H1 (cell line): ENCODE measurements around the gene VWA3B. TPM values are rescaled to one million over a fixed set of nuclear protein-coding genes. Genes with fewer than 3 reads are reported as not detected.

Source experiments
- CTCF ChIA-PET: fragments of 300-600 bp; sonication (Branson Sonifier 250); formaldehyde crosslinking; loops from one replicate; lab custom pipeline; 2021; ENCODE audit not compliant: partially characterized antibody; lab: Charles Lee
- POLR2A ChIA-PET: fragments of 300-600 bp; sonication (Branson Sonifier 250); formaldehyde crosslinking; loops from one replicate; lab custom pipeline; 2021; ENCODE audit warnings: inconsistent platforms; ENCODE audit not compliant: partially characterized antibody; lab: Charles Lee
- DNase-seq, 2 experiments: peaks; one replicate each; pipeline versions ENCODE4 v3.0.0 to v3.0.0-alpha.2; 2010 to 2022; ENCODE audit warnings: low spot score in 2 of 2, low read depth in 1 of 2, mixed read lengths in 1 of 2
- FAIRE-seq: peaks from 2 replicates; lab custom pipeline; 2011; peaks lifted over from hg19 to GRCh38; lab: Jason Lieb, UNC
- H2AFZ ChIP-seq: 2 replicates; pipeline ENCODE4 v1.8.1; 2012; ENCODE audit warnings: low read length, inconsistent platforms
- H2AK5ac ChIP-seq: 2 replicates; pipeline ENCODE4 v1.6.1; 2013; ENCODE audit warnings: low read depth, low read length
- H2BK120ac ChIP-seq: replicated peaks from 2 replicates; pipeline ENCODE3; 2013; ENCODE audit warnings: low read depth, low read length, inconsistent platforms
- H2BK12ac ChIP-seq: 2 replicates; pipeline ENCODE4 v1.6.1; 2013; ENCODE audit warnings: low read depth, low read length
- H2BK15ac ChIP-seq: 2 replicates; pipeline ENCODE4 v1.6.1; 2013; ENCODE audit warnings: low read length
- H2BK20ac ChIP-seq: 2 replicates; pipeline ENCODE4 v1.6.1; 2013; ENCODE audit warnings: low read length
- H2BK5ac ChIP-seq: 2 replicates; pipeline ENCODE4 v1.6.1; 2013; ENCODE audit warnings: low read depth, low read length
- H3K14ac ChIP-seq: 2 replicates; pipeline ENCODE4 v1.6.1; 2013; ENCODE audit warnings: inconsistent platforms; ENCODE audit not compliant: insufficient read length
- H3K18ac ChIP-seq: 2 replicates; pipeline ENCODE4 v1.6.1; 2013; ENCODE audit warnings: low read length; ENCODE audit errors: extremely low read depth
- H3K23ac ChIP-seq: 2 replicates; pipeline ENCODE4 v1.6.1; 2013; ENCODE audit warnings: inconsistent platforms; ENCODE audit not compliant: insufficient read length
- H3K23me2 ChIP-seq: 2 replicates; pipeline ENCODE4 v1.6.1; 2013; ENCODE audit warnings: low read depth, low read length
- H3K27ac ChIP-seq: 2 replicates; pipeline ENCODE4 v1.6.1; 2011; ENCODE audit warnings: low read depth, low read length, inconsistent platforms
- H3K27me3 ChIP-seq, 4 experiments: replicated peaks in 1 of 4; 1 replicate in 1 of 4; 2 replicates in 3 of 4; pipeline versions ENCODE4 v1.6.1 to v1.8.1; 2011 to 2013; ENCODE audit warnings: low read length in 3 of 4, mild to moderate bottlenecking in 3 of 4, inconsistent platforms in 2 of 4, mixed read lengths in 2 of 4, moderate library complexity in 1 of 4; ENCODE audit not compliant: control insufficient read depth in 3 of 4, insufficient read depth in 3 of 4; ENCODE audit errors: extremely low read depth in 1 of 4
- H3K36me3 ChIP-seq, 4 experiments: 2 replicates each; pipeline versions ENCODE4 v1.6.1 to v1.8.1; 2011 to 2013; ENCODE audit warnings: mild to moderate bottlenecking in 4 of 4, low read length in 3 of 4, moderate library complexity in 2 of 4, control low read depth in 1 of 4, inconsistent platforms in 1 of 4; ENCODE audit not compliant: insufficient read depth in 4 of 4, control insufficient read depth in 2 of 4
- H3K4ac ChIP-seq: replicated peaks from 2 replicates; pipeline ENCODE3; 2013; ENCODE audit warnings: low read length, low read depth, mixed read lengths, inconsistent platforms; ENCODE audit not compliant: insufficient read length
- H3K4me1 ChIP-seq, 4 experiments: replicated peaks in 1 of 4; 1 replicate in 1 of 4; 2 replicates in 3 of 4; pipeline versions ENCODE4 v1.6.1 to v1.8.1; 2011 to 2013; ENCODE audit warnings: low read length in 3 of 4, inconsistent platforms in 2 of 4, mixed read lengths in 1 of 4; ENCODE audit not compliant: insufficient read depth in 4 of 4, control insufficient read depth in 3 of 4
- H3K4me2 ChIP-seq, 2 experiments: 2 replicates each; pipeline versions ENCODE4 v1.6.1 to v1.8.1; 2011 to 2013; ENCODE audit warnings: low read depth in 2 of 2, low read length in 2 of 2, control low read depth in 1 of 2, inconsistent platforms in 1 of 2, mild to moderate bottlenecking in 1 of 2; ENCODE audit not compliant: insufficient read depth in 1 of 2
- H3K4me3 ChIP-seq, 4 experiments: fragments of 200-600, 300-600 bp in 1 of 4; sonication (generic), shearing (Covaris generic), sonication (Bioruptor Twin) in 1 of 4; 2 replicates each; pipeline versions ENCODE4 v1.5.1 to v1.8.1; 2011 to 2016; ENCODE audit warnings: low read length in 4 of 4, low read depth in 3 of 4, control low read depth in 2 of 4, inconsistent platforms in 2 of 4, mild to moderate bottlenecking in 2 of 4, mixed read lengths in 1 of 4, moderate library complexity in 1 of 4; ENCODE audit not compliant: insufficient read depth in 2 of 4; ENCODE audit errors: extremely low read depth in 1 of 4
- H3K56ac ChIP-seq: replicated peaks from 2 replicates; pipeline ENCODE3; 2013; ENCODE audit warnings: low read depth, mild to moderate bottlenecking, mixed read lengths, low read length, inconsistent platforms; ENCODE audit not compliant: insufficient read length
- H3K79me1 ChIP-seq: 2 replicates; pipeline ENCODE4 v1.6.1; 2013; ENCODE audit warnings: low read depth, low read length, control low read depth
- H3K79me2 ChIP-seq, 2 experiments: 2 replicates each; pipeline versions ENCODE4 v1.6.1 to v1.8.1; 2012 to 2013; ENCODE audit warnings: low read length in 2 of 2, mild to moderate bottlenecking in 2 of 2, inconsistent platforms in 1 of 2; ENCODE audit not compliant: insufficient read depth in 2 of 2, control insufficient read depth in 1 of 2
- H3K9ac ChIP-seq, 4 experiments: replicated peaks in 1 of 4; 1 replicate in 1 of 4; 2 replicates in 3 of 4; pipeline versions ENCODE4 v1.6.1 to v1.8.1; 2011 to 2013; ENCODE audit warnings: low read depth in 3 of 4, low read length in 3 of 4, control low read depth in 2 of 4, mild to moderate bottlenecking in 2 of 4, moderate library complexity in 2 of 4, inconsistent platforms in 1 of 4; ENCODE audit errors: extremely low read depth in 1 of 4
- H3K9me3 ChIP-seq, 2 experiments: 2 replicates each; pipeline versions ENCODE4 v1.6.1 to v1.8.1; 2012 to 2013; ENCODE audit warnings: mild to moderate bottlenecking in 2 of 2, moderate library complexity in 2 of 2, control low read depth in 1 of 2, inconsistent platforms in 1 of 2, low read depth in 1 of 2, low read length in 1 of 2, mixed read lengths in 1 of 2; ENCODE audit not compliant: insufficient read depth in 2 of 2
- H4K20me1 ChIP-seq, 2 experiments: replicated peaks in 1 of 2; 2 replicates each; pipeline versions ENCODE3 to v1.8.1; 2011 to 2013; ENCODE audit warnings: inconsistent platforms in 2 of 2, low read length in 2 of 2, mild to moderate bottlenecking in 1 of 2; ENCODE audit not compliant: insufficient read depth in 2 of 2, control insufficient read depth in 1 of 2
- H4K5ac ChIP-seq: 2 replicates; pipeline ENCODE4 v1.6.1; 2013; ENCODE audit warnings: low read length, low read depth, mixed read lengths, inconsistent platforms; ENCODE audit not compliant: insufficient read length
- H4K8ac ChIP-seq: 2 replicates; pipeline ENCODE4 v1.8.0; 2013; ENCODE audit warnings: mild to moderate bottlenecking, moderate library complexity, low read length, inconsistent platforms; ENCODE audit not compliant: insufficient read depth; ENCODE audit errors: extremely low read depth
- H4K91ac ChIP-seq: replicated peaks from 2 replicates; pipeline ENCODE3; 2013; ENCODE audit warnings: low read length, mixed read lengths, inconsistent platforms; ENCODE audit not compliant: insufficient read length
- CHD2 ChIP-seq: IDR thresholded peaks from 2 replicates; pipeline ENCODE4 v1.6.1; 2012; ENCODE audit warnings: low read length, improper control_type of control experiment
- EZH2 ChIP-seq: fragments of 200-600 bp; sonication (generic); IDR thresholded peaks from 2 replicates; pipeline ENCODE4 v1.7.1; 2012; ENCODE audit warnings: low read depth, mild to moderate bottlenecking, moderate library complexity, low read length, inconsistent platforms; ENCODE audit not compliant: severe bottlenecking
- GABPA ChIP-seq: IDR thresholded peaks from 2 replicates; pipeline ENCODE4 v1.6.1; 2011; ENCODE audit warnings: mild to moderate bottlenecking, low read length, moderate library complexity, borderline replicate concordance; ENCODE audit not compliant: insufficient read depth
- JUN ChIP-seq: IDR thresholded peaks from 2 replicates; pipeline ENCODE4 v1.6.1; 2011; ENCODE audit warnings: low read depth, mild to moderate bottlenecking, improper control_type of control experiment, low read length
- KDM1A ChIP-seq: fragments of 200-600, 300-600 bp; sonication (generic); IDR thresholded peaks from 2 replicates; pipeline ENCODE4 v1.7.1; 2016; ENCODE audit warnings: mild to moderate bottlenecking, low read length, borderline replicate concordance
- RNF2 ChIP-seq: fragments of 200-900, 300-1000 bp; sonication (generic); IDR thresholded peaks from 2 replicates; pipeline ENCODE4 v1.7.1; 2016; ENCODE audit warnings: borderline replicate concordance, low read depth, mild to moderate bottlenecking, antibody characterized with exemption, low read length; ENCODE audit not compliant: poor library complexity, severe bottlenecking; ENCODE audit errors: missing control alignments
- YY1 ChIP-seq: IDR thresholded peaks from 2 replicates; pipeline ENCODE4 v1.6.1; 2011; ENCODE audit warnings: low read depth, mild to moderate bottlenecking, low read length
- ZNF274 ChIP-seq: IDR thresholded peaks from 2 replicates; pipeline ENCODE4 v1.7.0; 2012; ENCODE audit warnings: low read length, borderline replicate concordance; ENCODE audit errors: extremely low read depth
- WGBS, 2 experiments: shearing (Covaris generic) in 1 of 2; methylation state at CpG; one replicate each; pipeline versions ENCODE4 v1.1.6 to v1.1.7; 2013 to 2015; ENCODE audit warnings: low lambda C conversion rate in 2 of 2, mixed read lengths in 2 of 2, inconsistent platforms in 1 of 2, low coverage in 1 of 2, missing lambda C conversion rate in 1 of 2; ENCODE audit not compliant: insufficient replicate concordance in 2 of 2, insufficient coverage in 1 of 2, insufficient read length in 1 of 2; ENCODE audit errors: extremely low coverage in 1 of 2, missing lambda C conversion rate in 1 of 2; 5-methylcytosine and 5-hydroxymethylcytosine counted together
- polyA plus RNA-seq, 7 experiments: library from polyadenylated mRNA; depleted of rRNA in 3 of 7; stranded (reverse) in 5 of 7; unstranded in 2 of 7; fragments of >200 nt in 5 of 7; fragments of 200-250 nt in 2 of 7; gene quantifications; 1 replicate in 5 of 7; 2 replicates in 1 of 7; 4 replicates in 1 of 7; pipeline versions ENCODE4 v1.2.1 to v1.2.3, GENCODE V29; 2011 to 2013; ENCODE audit warnings: missing spikeins in 2 of 7, mixed read lengths in 2 of 7
- total RNA-seq: library from RNA; stranded (reverse); fragmentation: NEBNext Ultra II Directional; extraction: Animal tissue kit (Norgen Biotek cat#: 25700); gene quantifications from 2 replicates; pipeline ENCODE4 v1.2.1, GENCODE V29; 2021
- TF ChIP-seq, protein P1 (sequence below): IDR thresholded peaks from 2 replicates; pipeline ENCODE4 v1.6.1; 2011; ENCODE audit warnings: low read length, improper control_type of control experiment

Gene VWA3B
- total and polyA plus RNA-seq, 2 of the 8 experiments (the other 6 are each of a cell fraction or from before 2014, with no cell fraction given): not detected

DNA sequence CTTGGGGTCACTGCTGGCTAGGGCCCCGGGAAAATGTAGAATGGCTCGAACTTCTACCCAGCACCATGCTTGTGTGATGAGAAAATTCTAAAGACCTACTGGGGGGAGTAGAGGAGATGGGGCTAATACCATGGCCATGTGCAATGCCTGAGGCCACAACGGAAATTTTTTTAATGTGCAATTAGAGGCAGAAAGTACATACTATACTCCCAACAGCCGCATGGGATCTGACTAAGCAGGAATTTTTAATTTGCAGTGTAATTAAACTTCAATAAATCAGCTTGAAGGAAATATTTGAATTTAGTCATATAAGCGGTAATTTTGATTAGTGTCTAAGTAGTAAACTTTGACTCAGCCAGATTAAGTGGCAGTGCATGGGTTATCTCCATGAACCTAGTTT lies 206.1 kb downstream of the VWA3B start:
- POLR2A ChIA-PET: no interaction called here
- no peak for FAIRE-seq
- WGBS, 2 experiments: 93% methylated on average over 5 of the region's 5 CpGs; no CpG with 5 or more reads in 1 of the 2 experiments
- TF ChIP-seq ZNF274: no peak
- TF ChIP-seq, protein P1, sequence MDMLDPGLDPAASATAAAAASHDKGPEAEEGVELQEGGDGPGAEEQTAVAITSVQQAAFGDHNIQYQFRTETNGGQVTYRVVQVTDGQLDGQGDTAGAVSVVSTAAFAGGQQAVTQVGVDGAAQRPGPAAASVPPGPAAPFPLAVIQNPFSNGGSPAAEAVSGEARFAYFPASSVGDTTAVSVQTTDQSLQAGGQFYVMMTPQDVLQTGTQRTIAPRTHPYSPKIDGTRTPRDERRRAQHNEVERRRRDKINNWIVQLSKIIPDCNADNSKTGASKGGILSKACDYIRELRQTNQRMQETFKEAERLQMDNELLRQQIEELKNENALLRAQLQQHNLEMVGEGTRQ: no peak
- no peak for TF ChIP-seq JUN
- no peak for TF ChIP-seq EZH2
- no peak for TF ChIP-seq RNF2
- no peak for TF ChIP-seq KDM1A
- TF ChIP-seq GABPA: no peak
- no peak for TF ChIP-seq CHD2
- no peak for TF ChIP-seq YY1

More for the DNA sequence above, 206.1 kb downstream of the VWA3B start:
- Histone ChIP-seq H3K79me2 (no peaks in the 10 kb centered on the region), H4K5ac (no peak overlapping the region), H3K14ac (no peak overlapping the region), H4K8ac (no peak overlapping the region), H3K4me2 (no peak overlapping the region), H2BK120ac (no peak overlapping the region), H3K9me3 (no peaks in the 10 kb centered on the region; a peak in 1 of 4 replicates), H3K56ac (no peak overlapping the region), H3K27ac (no peak overlapping the region), H2BK12ac (no peak overlapping the region), H3K23ac (no peak overlapping the region), H2BK5ac (no peak overlapping the region), H2AFZ (no peak overlapping the region), H3K4me1 (no peaks in the 10 kb centered on the region), H3K23me2 (no peaks in the 10 kb centered on the region), H4K20me1 (no peaks in the 10 kb centered on the region), H3K4me3 (no peak overlapping the region), H3K4ac (no peak overlapping the region), H2BK15ac (no peak overlapping the region), H3K79me1 (no peaks in the 10 kb centered on the region), H3K9ac (no peak overlapping the region), H3K27me3 (0 out of 7 replicates have a peak, but pooled peaks cover 0 to 3% (median 0%) of the 10 kb centered on the region in 4 experiments), H3K36me3 (no peaks in the 10 kb centered on the region), H2AK5ac (no peak overlapping the region), H2BK20ac (no peak overlapping the region), H3K18ac (no peak overlapping the region), H4K91ac (no peak overlapping the region)
- CTCF ChIA-PET: no interaction called here
- DNase-seq: no peak
